8988T (cell line): Measurements from ENCODE around the gene OPCML.

Experiments used
- DNase-seq: peaks from one replicate; pipeline ENCODE4 v3.0.0; 2011

Gene OPCML

GRCh38 chr11:132638423-132638822, 893.9 kb downstream of the OPCML start:
- DNase-seq, result no peak

GRCh38 chr11:132636523-132636922, 895.8 kb downstream of the OPCML start:
- DNase-seq, result no peak

- peak; percentile 24 for DNase-seq
Measured at GRCh38 chr11:132632641-132633124, 899.6 kb downstream of the OPCML start.

GRCh38 chr11:132631989-132632388, 900.3 kb downstream of the OPCML start:
- DNase-seq, result no peak

- DNase-seq, result no peak
Measured at GRCh38 chr11:132627981-132628380, 904.3 kb downstream of the OPCML start.

- DNase-seq, result no peak
Measured at GRCh38 chr11:132626446-132626845, 905.9 kb downstream of the OPCML start.

GRCh38 chr11:132623511-132623910, 908.8 kb downstream of the OPCML start:
- no peak for DNase-seq

GRCh38 chr11:132621976-132622580, 910.2 kb downstream of the OPCML start:
- no peak for DNase-seq

- no peak for DNase-seq
Measured at GRCh38 chr11:132620423-132620822, 911.9 kb downstream of the OPCML start.

GRCh38 chr11:132610791-132611190, 921.5 kb downstream of the OPCML start:
- no peak for DNase-seq

GRCh38 chr11:132610216-132610615, 922.1 kb downstream of the OPCML start:
- DNase-seq, result no peak

- no peak for DNase-seq
Measured at GRCh38 chr11:132607575-132607974, 924.7 kb downstream of the OPCML start.

GRCh38 chr11:132605825-132606570, 926.3 kb downstream of the OPCML start:
- no peak for DNase-seq

- no peak for DNase-seq
Measured at GRCh38 chr11:132604431-132604830, 927.9 kb downstream of the OPCML start.

- DNase-seq, result no peak
Measured at GRCh38 chr11:132601875-132602274, 930.4 kb downstream of the OPCML start.

GRCh38 chr11:132595711-132596134, 936.6 kb downstream of the OPCML start:
- no peak for DNase-seq

- DNase-seq, result no peak
Measured at GRCh38 chr11:132595246-132595645, 937.1 kb downstream of the OPCML start.

- DNase-seq, result no peak
Measured at GRCh38 chr11:132590986-132591385, 941.3 kb downstream of the OPCML start.

GRCh38 chr11:132590554-132590953, 941.7 kb downstream of the OPCML start:
- no peak for DNase-seq

GRCh38 chr11:132589791-132590190, 942.5 kb downstream of the OPCML start:
- no peak for DNase-seq

- DNase-seq, result no peak
Measured at GRCh38 chr11:132588366-132588765, 943.9 kb downstream of the OPCML start.

GRCh38 chr11:132587716-132588115, 944.6 kb downstream of the OPCML start:
- DNase-seq, result no peak

- DNase-seq, result no peak
Measured at GRCh38 chr11:132586801-132587200, 945.5 kb downstream of the OPCML start.

- DNase-seq, result no peak
Measured at GRCh38 chr11:132579634-132580327, 952.5 kb downstream of the OPCML start.
